Measurements from ENCODE around the gene ACTRT2.

ACTRT2 gene

GRCh38 chr1:2983706-2984398 is 37.4 kb upstream of the ACTRT2 start:
- no peak for DNase-seq

GRCh38 chr1:2984399-2985061 is 36.7 kb upstream of the ACTRT2 start:
- DNase-seq: no peak

- DNase-seq: no peak
Measured at GRCh38 chr1:2985067-2985561, 36.2 kb upstream of the ACTRT2 start.

- no peak for DNase-seq
Measured at GRCh38 chr1:2985694-2986548, 35.3 kb upstream of the ACTRT2 start.

GRCh38 chr1:2986549-2987305 is 34.5 kb upstream of the ACTRT2 start:
- no peak for DNase-seq

GRCh38 chr1:2987773-2988172 is 33.5 kb upstream of the ACTRT2 start:
- DNase-seq: no peak

GRCh38 chr1:2988256-2988655 is 33.0 kb upstream of the ACTRT2 start:
- no peak for DNase-seq

GRCh38 chr1:2989185-2989584 is 32.1 kb upstream of the ACTRT2 start:
- no peak for DNase-seq

- no peak for DNase-seq
Measured at GRCh38 chr1:2989976-2990375, 31.3 kb upstream of the ACTRT2 start.

GRCh38 chr1:2990376-2991115 is 30.7 kb upstream of the ACTRT2 start:
- no peak for DNase-seq

- no peak for DNase-seq
Measured at GRCh38 chr1:2991753-2992495, 29.3 kb upstream of the ACTRT2 start.

GRCh38 chr1:2998503-2999100 is 22.7 kb upstream of the ACTRT2 start:
- DNase-seq: no peak

- DNase-seq: no peak
Measured at GRCh38 chr1:2999138-2999537, 22.1 kb upstream of the ACTRT2 start.

GRCh38 chr1:2999571-2999970 is 21.7 kb upstream of the ACTRT2 start:
- DNase-seq: no peak

- no peak for DNase-seq
Measured at GRCh38 chr1:3000214-3000613, 21.1 kb upstream of the ACTRT2 start.

- no peak for DNase-seq
Measured at GRCh38 chr1:3000671-3001470, 20.4 kb upstream of the ACTRT2 start.

GRCh38 chr1:3001471-3002348 is 19.6 kb upstream of the ACTRT2 start:
- DNase-seq: no peak

- DNase-seq: no peak
Measured at GRCh38 chr1:3002349-3003038, 18.8 kb upstream of the ACTRT2 start.

All from activated T-cell treated with anti-CD3 and anti-CD28 coated beads, Interleukin-2, amount 50 U/mL, for 48 hours (primary cell).